HG03066 (cell line): Measurements from ENCODE around the gene DOCK1.

Source experiments
- ATAC-seq: cut with Tn5 transposase; IDR thresholded peaks from one replicate; pipeline ENCODE4 v1.9.1; 2021; ENCODE audit warnings: low read depth; ENCODE audit not compliant: unreplicated experiment

DOCK1 gene

GRCh38 chr10:126948355-126949160, 43.3 kb downstream of the DOCK1 start:
- ATAC-seq, result no peak

- ATAC-seq, result no peak
These were observed 43.9 kb downstream of the DOCK1 start for GRCh38 chr10:126949161-126949503.

- ATAC-seq, result no peak
These were observed 45.3 kb downstream of the DOCK1 start for GRCh38 chr10:126950401-126951105.

- ATAC-seq, result no peak
These were observed 48.7 kb downstream of the DOCK1 start for GRCh38 chr10:126953886-126954285.

GRCh38 chr10:126955396-126955795, 50.2 kb downstream of the DOCK1 start:
- ATAC-seq, result no peak

- ATAC-seq, result no peak
These were observed 50.9 kb downstream of the DOCK1 start for GRCh38 chr10:126955934-126956711.

GRCh38 chr10:126956712-126957108, 51.5 kb downstream of the DOCK1 start:
- no peak for ATAC-seq

- ATAC-seq, result no peak
These were observed 51.9 kb downstream of the DOCK1 start for GRCh38 chr10:126957111-126957510.

- ATAC-seq, result no peak
These were observed 54.2 kb downstream of the DOCK1 start for GRCh38 chr10:126959431-126959830.

- no peak for ATAC-seq
These were observed 54.9 kb downstream of the DOCK1 start for GRCh38 chr10:126959906-126960685.

GRCh38 chr10:126963354-126963753, 58.1 kb downstream of the DOCK1 start:
- no peak for ATAC-seq

GRCh38 chr10:126964190-126964589, 59.0 kb downstream of the DOCK1 start:
- no peak for ATAC-seq

- ATAC-seq, result no peak
These were observed 61.7 kb downstream of the DOCK1 start for GRCh38 chr10:126966938-126967337.

- ATAC-seq, result no peak
These were observed 64.1 kb downstream of the DOCK1 start for GRCh38 chr10:126969310-126969709.

- no peak for ATAC-seq
These were observed 67.6 kb downstream of the DOCK1 start for GRCh38 chr10:126972635-126973414.

- ATAC-seq, result no peak
These were observed 70.0 kb downstream of the DOCK1 start for GRCh38 chr10:126975221-126975620.

- ATAC-seq, result no peak
These were observed 72.0 kb downstream of the DOCK1 start for GRCh38 chr10:126977216-126977615.

- ATAC-seq, result no peak
These were observed 74.1 kb downstream of the DOCK1 start for GRCh38 chr10:126979311-126979710.

GRCh38 chr10:126993208-126993607, 88.0 kb downstream of the DOCK1 start:
- ATAC-seq, result no peak
